H9 (cell line): ENCODE measurements around the gene DGKG. TPM values are rescaled to one million over a fixed set of nuclear protein-coding genes. Genes with fewer than 3 reads are reported as not detected.

Experiments
- DNase-seq: peaks from one replicate; pipeline ENCODE4 v3.0.0-alpha.2; 2017
- H2AFZ ChIP-seq: one replicate; pipeline ENCODE4 v1.6.1; 2013; ENCODE audit warnings: mild to moderate bottlenecking, low read length, control low read depth, moderate library complexity
- H2AK5ac ChIP-seq: 2 replicates; pipeline ENCODE4 v1.6.1; 2013; ENCODE audit warnings: low read length, control low read depth, mixed read lengths; ENCODE audit not compliant: insufficient read length
- H2BK120ac ChIP-seq: one replicate; pipeline ENCODE4 v1.6.1; 2013; ENCODE audit warnings: low read depth, mild to moderate bottlenecking, low read length, control low read depth, inconsistent platforms; ENCODE audit not compliant: poor library complexity, severe bottlenecking
- H2BK12ac ChIP-seq: 2 replicates; pipeline ENCODE4 v1.6.1; 2013; ENCODE audit warnings: low read length, control low read depth, mixed read lengths, low read depth; ENCODE audit not compliant: insufficient read length
- H2BK15ac ChIP-seq: 2 replicates; pipeline ENCODE4 v1.6.1; 2013; ENCODE audit warnings: low read depth, low read length, control low read depth
- H2BK20ac ChIP-seq: one replicate; pipeline ENCODE4 v1.6.1; 2013; ENCODE audit warnings: low read depth, mild to moderate bottlenecking, low read length, control low read depth, inconsistent platforms; ENCODE audit not compliant: poor library complexity, severe bottlenecking
- H2BK5ac ChIP-seq: 2 replicates; pipeline ENCODE4 v1.6.1; 2013; ENCODE audit warnings: low read length, control low read depth, mixed read lengths; ENCODE audit not compliant: insufficient read length
- H3K14ac ChIP-seq: 2 replicates; pipeline ENCODE4 v1.6.1; 2013; ENCODE audit warnings: low read length, control low read depth; ENCODE audit not compliant: insufficient read depth
- H3K18ac ChIP-seq: 2 replicates; pipeline ENCODE4 v1.6.1; 2013; ENCODE audit warnings: low read depth, mild to moderate bottlenecking, mixed read lengths, low read length, control low read depth; ENCODE audit not compliant: insufficient read length
- H3K23ac ChIP-seq: 2 replicates; pipeline ENCODE4 v1.6.1; 2013; ENCODE audit warnings: low read length, control low read depth, mixed read lengths, low read depth; ENCODE audit not compliant: insufficient read length
- H3K23me2 ChIP-seq: 2 replicates; pipeline ENCODE4 v1.6.1; 2013; ENCODE audit warnings: low read depth, mild to moderate bottlenecking, mixed read lengths, low read length, control low read depth; ENCODE audit not compliant: insufficient read length, poor library complexity, severe bottlenecking
- H3K27ac ChIP-seq: 2 replicates; pipeline ENCODE4 v1.5.1; 2013; ENCODE audit warnings: low read length, control low read depth, mixed read lengths, low read depth; ENCODE audit not compliant: insufficient read length
- H3K27me3 ChIP-seq: 2 replicates; pipeline ENCODE4 v1.6.1; 2013; ENCODE audit warnings: low read length, control low read depth, inconsistent platforms; ENCODE audit not compliant: insufficient read depth
- H3K4ac ChIP-seq: 2 replicates; pipeline ENCODE4 v1.6.1; 2013; ENCODE audit warnings: low read depth, mild to moderate bottlenecking, control low read depth, inconsistent platforms, low read length, moderate library complexity
- H3K4me1 ChIP-seq: 2 replicates; pipeline ENCODE4 v1.6.1; 2013; ENCODE audit warnings: low read length, control low read depth, inconsistent platforms; ENCODE audit not compliant: insufficient read depth
- H3K4me2 ChIP-seq: 2 replicates; pipeline ENCODE4 v1.6.1; 2013; ENCODE audit warnings: low read length, control low read depth, mixed read lengths; ENCODE audit not compliant: insufficient read length, insufficient read depth
- H3K56ac ChIP-seq: 2 replicates; pipeline ENCODE4 v1.6.1; 2013; ENCODE audit warnings: low read depth, mild to moderate bottlenecking, mixed read lengths, low read length, control low read depth; ENCODE audit not compliant: insufficient read length
- H3K79me1 ChIP-seq: 2 replicates; pipeline ENCODE4 v1.6.1; 2013; ENCODE audit warnings: low read depth, mild to moderate bottlenecking, moderate library complexity, low read length, control low read depth, inconsistent platforms; ENCODE audit not compliant: insufficient read depth, poor library complexity, severe bottlenecking
- H3K79me2 ChIP-seq: 2 replicates; pipeline ENCODE4 v1.6.1; 2013; ENCODE audit warnings: low read length, control low read depth, inconsistent platforms; ENCODE audit not compliant: insufficient read depth
- H3K9ac ChIP-seq: 2 replicates; pipeline ENCODE4 v1.6.1; 2013; ENCODE audit warnings: low read length, control low read depth, mixed read lengths; ENCODE audit not compliant: insufficient read length; ENCODE audit errors: extremely low read depth
- H3K9me3 ChIP-seq: one replicate; pipeline ENCODE4 v1.6.1; 2013; ENCODE audit warnings: low read depth, low read length, inconsistent platforms; ENCODE audit not compliant: control insufficient read depth
- H3T11ph ChIP-seq: one replicate; pipeline ENCODE4 v1.6.1; 2013; ENCODE audit warnings: mild to moderate bottlenecking, low read length, control low read depth, inconsistent platforms
- H4K20me1 ChIP-seq: one replicate; pipeline ENCODE4 v1.6.1; 2013; ENCODE audit not compliant: control insufficient read depth, insufficient read length, insufficient read depth
- H4K5ac ChIP-seq: 2 replicates; pipeline ENCODE4 v1.6.1; 2013; ENCODE audit warnings: low read depth, mild to moderate bottlenecking, mixed read lengths, low read length, control low read depth; ENCODE audit not compliant: insufficient read length
- H4K8ac ChIP-seq: replicated peaks from 2 replicates; pipeline ENCODE4 v1.6.1; 2013; ENCODE audit warnings: low read length, control low read depth, mixed read lengths, low read depth; ENCODE audit not compliant: insufficient read length
- H4K91ac ChIP-seq: 2 replicates; pipeline ENCODE4 v1.6.1; 2013; ENCODE audit warnings: low read depth, mild to moderate bottlenecking, moderate library complexity, mixed read lengths, low read length, control low read depth; ENCODE audit not compliant: insufficient read length
- H3K27ac Mint-ChIP-seq, 3 experiments: 2 replicates in 2 of 3; 3 replicates in 1 of 3; pipeline ENCODE4 v1.8.0; 2020 to 2021; ENCODE audit warnings: mixed read lengths in 3 of 3, mild to moderate bottlenecking in 1 of 3, moderate library complexity in 1 of 3
- H3K27me3 Mint-ChIP-seq: 2 replicates; pipeline ENCODE4 v1.8.0; 2021; ENCODE audit warnings: low read depth, mild to moderate bottlenecking, moderate library complexity, mixed read lengths
- H3K36me3 Mint-ChIP-seq, 3 experiments: 2 replicates in 2 of 3; 3 replicates in 1 of 3; pipeline ENCODE4 v1.8.0; 2020 to 2021; ENCODE audit warnings: low read depth in 3 of 3, mixed read lengths in 3 of 3; ENCODE audit not compliant: insufficient read depth in 1 of 3
- H3K4me1 Mint-ChIP-seq, 2 experiments: 2 replicates each; pipeline ENCODE4 v1.8.0; 2020; ENCODE audit warnings: mixed read lengths in 2 of 2
- H3K4me3 Mint-ChIP-seq, 2 experiments: 2 replicates in 1 of 2; 3 replicates in 1 of 2; pipeline ENCODE4 v1.8.0; 2020 to 2021; ENCODE audit warnings: mild to moderate bottlenecking in 2 of 2, mixed read lengths in 2 of 2, moderate library complexity in 1 of 2
- H3K9me3 Mint-ChIP-seq, 2 experiments: 2 replicates in 1 of 2; 3 replicates in 1 of 2; pipeline ENCODE4 v1.8.0; 2020; ENCODE audit warnings: mild to moderate bottlenecking in 2 of 2, mixed read lengths in 2 of 2, moderate library complexity in 1 of 2
- CTCF ChIP-seq: fragments of 200-600 bp; sonication (generic); conservative IDR thresholded peaks from 3 replicates; pipeline ENCODE4 v1.8.0; 2021; ENCODE audit warnings: antibody characterized with exemption, mild to moderate bottlenecking
- WGBS: extraction: QIAGEN DNeasy Blood & Tissue Kit; methylation state at CpG from one replicate; pipeline ENCODE4 v1.1.7; 2013; ENCODE audit warnings: missing lambda C conversion rate, low lambda C conversion rate, mixed read lengths; ENCODE audit not compliant: insufficient read length; ENCODE audit errors: extremely low coverage; 5-methylcytosine and 5-hydroxymethylcytosine counted together
- total RNA-seq: library from RNA; stranded (reverse); gene quantifications from 2 replicates; pipeline ENCODE4 v1.2.1, GENCODE V29; 2021

The DGKG gene
- total RNA-seq, 1 experiment from 2014 or later: not detected

- Histone ChIP-seq H3K23me2 (no peaks in the 10 kb centered on the region), H3K14ac (no peak overlapping the region), H3K9me3 (no peaks in the 10 kb centered on the region), H2BK5ac (no peak overlapping the region), H3K27ac (no peak overlapping the region), H2AK5ac (no peak overlapping the region), H3K79me1 (no peaks in the 10 kb centered on the region), H2BK15ac (no peak overlapping the region), H2BK20ac (no peak overlapping the region), H4K91ac (no peak overlapping the region), H2BK12ac (no peak overlapping the region), H3K27me3 (no peaks in the 10 kb centered on the region), H3K4me1 (no peaks in the 10 kb centered on the region; the same call in 1 of the 2 replicates), H3K56ac (no peak overlapping the region), H3K9ac (no peak overlapping the region), H3K79me2 (no peaks in the 10 kb centered on the region), H2BK120ac (no peak overlapping the region), H4K5ac (no peak overlapping the region), H3K18ac (no peak overlapping the region), H4K20me1 (no peaks in the 10 kb centered on the region), H3K4me2 (no peak overlapping the region), H3T11ph (no peak overlapping the region), H3K4ac (no peak overlapping the region), H4K8ac (no peak overlapping the region), H3K23ac (no peak overlapping the region), H2AFZ (no peak overlapping the region)
- Mint-ChIP-seq H3K4me1 (peaks cover 3 to 12% of the 10 kb centered on the region in 2 experiments), H3K27ac (no peak overlapping the region), H3K4me3 (no peak overlapping the region), H3K9me3 (no peaks in the 10 kb centered on the region), H3K27me3 (peaks cover 11% of the 10 kb centered on the region), H3K36me3 (no peaks in the 10 kb centered on the region)
- WGBS: no CpG with 5 or more reads among the region's 1 CpG
- DNase-seq: no peak
- no peak for TF ChIP-seq CTCF
Measured at GRCh38 chr3:186308549-186308948, 53.5 kb downstream of the DGKG start.
